ENCODE data around the gene SYTL5. TPM values are rescaled to one million over a fixed set of nuclear protein-coding genes. Genes with fewer than 3 reads are reported as not detected.

SYTL5 gene
- total and polyA plus RNA-seq, 12 donors: 1.8 to 38.1 (median 11.8) TPM

- DNase-seq: no peak
- TF ChIP-seq POLR2A (IDR thresholded peaks at IDR 0.05) (no peak), CTCF (IDR thresholded peaks at IDR 0.05) (no peak)
- H3K4me3 ChIP-seq: no peak overlapping the region
- WGBS, 4 donors: 76 to 89% (median 81%) methylated on average over 3 to 7 of the region's 7 CpGs
- no peaks in the 10 kb centered on the region for H3K4me1 ChIP-seq (replicated peaks in 1 of 2)
- intact Hi-C loops (cut with DNase I): no loop called here
- no peaks in the 10 kb centered on the region for H3K36me3 ChIP-seq (replicated peaks in 1 of 2)
- no peak overlapping the region for H3K27ac ChIP-seq
- no peaks in the 10 kb centered on the region for H3K9me3 ChIP-seq (replicated peaks in 1 of 3)
- peaks cover 10% of the 10 kb centered on the region for H3K27me3 ChIP-seq
These were observed 150.5 kb downstream of the SYTL5 start for GRCh38 chrX:38156838-38157237.

GRCh38 chrX:38163193-38163592 is 156.8 kb downstream of the SYTL5 start:
- DNase-seq: no peak
- Histone ChIP-seq H3K9me3 (replicated peaks in 1 of 3) (no peaks in the 10 kb centered on the region), H3K4me3 (no peak overlapping the region), H3K27ac (no peak overlapping the region), H3K4me1 (replicated peaks in 1 of 2) (no peaks in the 10 kb centered on the region), H3K36me3 (replicated peaks in 1 of 2) (no peaks in the 10 kb centered on the region), H3K27me3 (peaks cover 17% of the 10 kb centered on the region)
- TF ChIP-seq CTCF (IDR thresholded peaks at IDR 0.05): no peak
- intact Hi-C loops (cut with DNase I): no loop called here

GRCh38 chrX:38165023-38165422 is 158.7 kb downstream of the SYTL5 start:
- WGBS, 4 donors: 17 to 57% (median 39%) methylated on average over 1 of the region's 1 CpG
- no peak overlapping the region for H3K4me3 ChIP-seq
- intact Hi-C loops (cut with DNase I): no loop called here

GRCh38 chrX:38166478-38167083 is 160.2 kb downstream of the SYTL5 start:
- DNase-seq: peak in 4 of 7 donors; percentile 22 to 45 (median 34)
- Histone ChIP-seq H3K27me3 (peaks cover 7% of the 10 kb centered on the region), H3K27ac (no peak overlapping the region), H3K36me3 (replicated peaks in 1 of 2) (no peaks in the 10 kb centered on the region), H3K4me1 (replicated peaks in 1 of 2) (no peaks in the 10 kb centered on the region), H3K4me3 (no peak overlapping the region), H3K9me3 (replicated peaks in 1 of 3) (no peaks in the 10 kb centered on the region)
- intact Hi-C loops (cut with DNase I): no loop called here
- 44 to 47% (median 45%) methylated on average over 2 of the region's 2 CpGs for WGBS, 4 donors
- TF ChIP-seq POLR2A (IDR thresholded peaks at IDR 0.05) (no peak), CTCF (IDR thresholded peaks at IDR 0.05) (peak; percentile 49 to 85 (median 60))

More at GRCh38 chrX:38165023-38165422, 158.7 kb downstream of the SYTL5 start:
- Histone ChIP-seq H3K9me3 (replicated peaks in 1 of 3) (no peaks in the 10 kb centered on the region), H3K36me3 (replicated peaks in 1 of 2) (no peaks in the 10 kb centered on the region), H3K27me3 (peaks cover 9% of the 10 kb centered on the region), H3K27ac (peak overlapping the region in 1 of 5 donors; percentile 48), H3K4me1 (replicated peaks in 1 of 2) (no peaks in the 10 kb centered on the region)
- TF ChIP-seq CTCF (IDR thresholded peaks at IDR 0.05): no peak
- no peak for TF ChIP-seq POLR2A (IDR thresholded peaks at IDR 0.05)
- peak in 5 of 7 donors; percentile 26 to 56 (median 52) for DNase-seq

Data from adrenal gland (tissue), 12 donors.